ENCODE data around the gene DOK4.

DOK4 gene

DNA sequence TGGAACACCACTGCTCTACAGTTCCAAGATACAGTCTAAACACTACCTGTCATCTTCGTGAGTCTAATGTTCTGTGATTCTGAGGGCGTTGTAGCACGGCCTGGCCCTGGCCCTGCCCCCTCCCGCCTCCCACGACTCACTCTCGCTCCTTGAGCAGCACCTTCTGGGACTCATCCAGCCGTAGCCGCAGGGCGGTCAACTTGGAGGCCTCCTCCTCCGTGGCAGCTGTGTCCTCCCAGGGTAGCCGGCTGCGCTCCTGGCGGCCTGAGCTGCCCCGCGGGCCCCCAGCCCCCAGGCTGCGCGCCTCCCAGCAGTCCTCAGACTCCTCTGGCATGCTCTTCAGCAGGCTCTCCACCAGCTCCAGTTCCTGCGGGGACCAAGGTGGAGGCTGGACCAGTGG lies 39.5 kb upstream of the DOK4 start:
- Histone ChIP-seq H3K9ac (ENCODE audit: low read length) (no peak overlapping the region), H3K14ac (ENCODE audit: low read length in 2 of 2) (no peak overlapping the region), H4K8ac (ENCODE audit: low read length) (no peak overlapping the region), H3K23ac (ENCODE audit: low read length in 2 of 2) (no peak overlapping the region), H3K27me3 (ENCODE audit: control insufficient read depth in 1 of 2, insufficient read depth in 1 of 2, low read length in 2 of 2) (no peaks in the 10 kb centered on the region), H3K18ac (ENCODE audit: low read depth in 1 of 2, low read length in 2 of 2) (no peak overlapping the region), H2BK5ac (ENCODE audit: low read depth, low read length, poor library complexity, severe bottlenecking) (no peak overlapping the region), H3K4me1 (ENCODE audit: control insufficient read depth, insufficient read depth, low read depth, low read length) (peaks cover 22% of the 10 kb centered on the region), H3K4ac (ENCODE audit: low read depth in 1 of 2, low read length in 2 of 2) (no peak overlapping the region), H3K9me3 (ENCODE audit: control insufficient read depth, low read length) (no peaks in the 10 kb centered on the region), H3K27ac (ENCODE audit: low read length, poor library complexity, severe bottlenecking) (no peak overlapping the region), H2BK120ac (ENCODE audit: low read depth, low read length) (no peak overlapping the region), H2AK5ac (ENCODE audit: low read length, severe bottlenecking) (no peak overlapping the region), H4K91ac (ENCODE audit: low read length) (no peak overlapping the region), H3K36me3 (ENCODE audit: control insufficient read depth in 1 of 2, insufficient read depth in 2 of 2, low read depth in 1 of 2, low read length in 2 of 2) (peaks cover 4 to 32% of the 10 kb centered on the region in 2 experiments), H2BK15ac (ENCODE audit: low read depth, poor library complexity, severe bottlenecking) (no peak overlapping the region), H3K79me1 (replicated peaks; ENCODE audit: low read length, poor library complexity, severe bottlenecking) (peaks cover 16% of the 10 kb centered on the region), H2AFZ (ENCODE audit: low read depth, low read length) (no peak overlapping the region), H2BK12ac (ENCODE audit: low read length in 2 of 2) (no peak overlapping the region), H3K4me2 (ENCODE audit: low read length, poor library complexity, severe bottlenecking) (no peak overlapping the region), H3K4me3 (ENCODE audit: insufficient read depth in 1 of 2, low read depth in 1 of 2, low read length in 2 of 2) (no peak overlapping the region)
- WGBS, result 75% methylated on average over 18 of the region's 18 CpGs
- DNase-seq, result no peak

DNA sequence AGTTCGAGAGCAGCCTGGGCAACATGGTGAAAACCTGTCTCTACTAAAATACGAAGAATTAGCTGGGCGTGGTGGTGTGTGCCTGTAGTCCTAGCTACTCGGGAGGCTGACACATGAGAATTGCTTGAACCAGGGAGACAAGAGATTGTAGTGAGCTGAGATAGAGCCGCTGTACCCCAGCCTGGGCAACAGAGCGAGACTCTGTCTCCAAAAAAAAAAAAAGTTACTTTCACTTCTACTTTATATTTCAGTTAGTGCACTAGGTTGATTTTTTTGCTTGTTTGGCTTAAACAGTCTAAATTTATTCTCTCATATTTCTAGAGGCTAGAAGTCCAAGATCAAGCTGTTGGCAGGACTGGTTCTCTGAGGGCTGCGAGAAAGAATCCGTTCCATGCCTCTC lies 36.7 kb upstream of the DOK4 start:
- Histone ChIP-seq H3K9ac (ENCODE audit: low read length) (no peak overlapping the region), H2BK5ac (ENCODE audit: low read depth, low read length, poor library complexity, severe bottlenecking) (no peak overlapping the region), H4K8ac (ENCODE audit: low read length) (no peak overlapping the region), H3K4me2 (ENCODE audit: low read length, poor library complexity, severe bottlenecking) (no peak overlapping the region), H3K27me3 (ENCODE audit: control insufficient read depth in 1 of 2, insufficient read depth in 1 of 2, low read length in 2 of 2) (no peaks in the 10 kb centered on the region), H3K4me1 (ENCODE audit: control insufficient read depth, insufficient read depth, low read depth, low read length) (peaks cover 11% of the 10 kb centered on the region), H3K18ac (ENCODE audit: low read depth in 1 of 2, low read length in 2 of 2) (no peak overlapping the region), H2BK15ac (ENCODE audit: low read depth, poor library complexity, severe bottlenecking) (no peak overlapping the region), H2AFZ (ENCODE audit: low read depth, low read length) (no peak overlapping the region), H3K79me1 (replicated peaks; ENCODE audit: low read length, poor library complexity, severe bottlenecking) (peaks cover 12% of the 10 kb centered on the region), H3K23ac (ENCODE audit: low read length in 2 of 2) (no peak overlapping the region), H4K91ac (ENCODE audit: low read length) (no peak overlapping the region), H3K9me3 (ENCODE audit: control insufficient read depth, low read length) (no peaks in the 10 kb centered on the region), H3K4ac (ENCODE audit: low read depth in 1 of 2, low read length in 2 of 2) (no peak overlapping the region), H3K27ac (ENCODE audit: low read length, poor library complexity, severe bottlenecking) (no peak overlapping the region), H3K4me3 (ENCODE audit: insufficient read depth in 1 of 2, low read depth in 1 of 2, low read length in 2 of 2) (no peak overlapping the region), H2BK120ac (ENCODE audit: low read depth, low read length) (no peak overlapping the region), H2AK5ac (ENCODE audit: low read length, severe bottlenecking) (no peak overlapping the region), H3K36me3 (ENCODE audit: control insufficient read depth in 1 of 2, insufficient read depth in 2 of 2, low read depth in 1 of 2, low read length in 2 of 2) (peaks cover 3 to 32% of the 10 kb centered on the region in 2 experiments), H2BK12ac (ENCODE audit: low read length in 2 of 2) (no peak overlapping the region), H3K14ac (ENCODE audit: low read length in 2 of 2) (no peak overlapping the region)
- no peak for DNase-seq
- 95% methylated on average over 6 of the region's 8 CpGs for WGBS

DNA sequence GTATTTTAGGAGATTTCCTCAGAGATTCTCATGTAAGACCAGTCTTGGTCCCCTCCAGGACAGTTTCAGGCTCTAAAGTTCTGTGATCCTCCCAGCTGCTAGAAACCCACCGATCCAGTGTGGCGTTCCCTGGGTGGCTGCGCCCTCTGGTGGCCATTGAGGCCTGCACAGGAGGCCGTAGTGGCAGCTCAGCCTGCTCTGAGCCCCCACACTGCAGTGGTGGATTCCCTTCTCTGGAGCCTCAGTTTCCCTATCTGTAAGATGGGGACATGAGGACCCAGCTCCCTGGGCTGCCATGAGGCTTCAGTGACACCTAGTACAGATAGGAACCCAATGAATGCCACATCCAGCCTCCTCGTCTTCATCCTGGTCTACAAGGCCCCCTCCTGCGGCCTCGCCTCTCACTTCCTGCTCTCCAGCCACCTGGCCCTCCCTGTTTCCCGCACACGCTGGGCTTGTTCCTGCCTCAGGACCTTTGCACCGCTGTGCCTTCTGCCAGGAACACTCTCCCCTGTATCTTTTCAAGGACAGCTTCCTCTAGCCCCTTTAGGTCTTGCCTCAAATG lies 33.6 kb upstream of the DOK4 start:
- no peaks in the 10 kb centered on the region for H3K9me3 ChIP-seq (ENCODE audit: control insufficient read depth, low read length)
- no peaks in the 10 kb centered on the region for H3K27me3 ChIP-seq (ENCODE audit: control insufficient read depth in 1 of 2, insufficient read depth in 1 of 2, low read length in 2 of 2)
- H2BK12ac ChIP-seq (ENCODE audit: low read length in 2 of 2), result no peak overlapping the region
- H2BK120ac ChIP-seq (ENCODE audit: low read depth, low read length), result no peak overlapping the region
- H3K9ac ChIP-seq (ENCODE audit: low read length), result no peak overlapping the region
- WGBS, result 46% methylated on average over 10 of the region's 10 CpGs
- no peak overlapping the region for H2BK5ac ChIP-seq (ENCODE audit: low read depth, low read length, poor library complexity, severe bottlenecking)
- no peak overlapping the region for H3K14ac ChIP-seq (ENCODE audit: low read length in 2 of 2)
- no peak overlapping the region for H3K23ac ChIP-seq (ENCODE audit: low read length in 2 of 2)
- peak; percentile 71 for DNase-seq
- peaks cover 4% of the 10 kb centered on the region for H3K4me1 ChIP-seq (ENCODE audit: control insufficient read depth, insufficient read depth, low read depth, low read length)
- no peak overlapping the region for H3K27ac ChIP-seq (ENCODE audit: low read length, poor library complexity, severe bottlenecking)
- H3K18ac ChIP-seq (ENCODE audit: low read depth in 1 of 2, low read length in 2 of 2), result no peak overlapping the region
- H3K4ac ChIP-seq (ENCODE audit: low read depth in 1 of 2, low read length in 2 of 2), result peak overlapping the region in 1 of 2 experiments; percentile 52
- H3K36me3 ChIP-seq (ENCODE audit: control insufficient read depth in 1 of 2, insufficient read depth in 2 of 2, low read depth in 1 of 2, low read length in 2 of 2), result peaks cover 12 to 46% of the 10 kb centered on the region in 2 experiments
- no peak overlapping the region for H2BK15ac ChIP-seq (ENCODE audit: low read depth, poor library complexity, severe bottlenecking)
- H2AFZ ChIP-seq (ENCODE audit: low read depth, low read length), result no peak overlapping the region
- no peak overlapping the region for H3K4me2 ChIP-seq (ENCODE audit: low read length, poor library complexity, severe bottlenecking)
- peaks cover 2% of the 10 kb centered on the region for H3K79me1 ChIP-seq (replicated peaks; ENCODE audit: low read length, poor library complexity, severe bottlenecking)
- H4K8ac ChIP-seq (ENCODE audit: low read length), result no peak overlapping the region
- H2AK5ac ChIP-seq (ENCODE audit: low read length, severe bottlenecking), result no peak overlapping the region
- peak overlapping the region in 1 of 2 experiments; percentile 27 for H3K4me3 ChIP-seq (ENCODE audit: insufficient read depth in 1 of 2, low read depth in 1 of 2, low read length in 2 of 2)
- H4K91ac ChIP-seq (ENCODE audit: low read length), result no peak overlapping the region

DNA sequence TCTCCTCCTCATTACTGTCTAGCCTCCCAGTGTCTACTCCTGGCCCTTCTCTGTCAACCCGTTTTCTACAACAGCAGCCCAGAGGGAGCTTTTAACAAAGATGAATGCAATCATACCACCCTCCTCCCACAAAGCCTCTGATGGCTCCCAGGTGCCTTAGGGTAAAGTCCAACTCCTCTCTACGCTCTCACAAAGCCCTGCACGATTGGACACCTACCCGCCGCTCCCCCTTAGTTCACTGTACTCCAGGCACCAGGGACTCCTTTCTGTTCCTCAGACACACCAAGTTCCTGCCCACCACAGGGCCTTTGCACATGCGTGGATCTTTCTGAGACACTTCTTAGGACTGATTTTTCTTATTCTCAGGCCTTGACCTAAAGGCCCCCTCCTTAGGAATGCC lies 32.6 kb upstream of the DOK4 start:
- 95% methylated on average over 6 of the region's 6 CpGs for WGBS
- no peak overlapping the region for H3K4ac ChIP-seq (ENCODE audit: low read depth in 1 of 2, low read length in 2 of 2)
- peaks cover 2% of the 10 kb centered on the region for H3K79me1 ChIP-seq (replicated peaks; ENCODE audit: low read length, poor library complexity, severe bottlenecking)
- H3K9ac ChIP-seq (ENCODE audit: low read length), result no peak overlapping the region
- no peak overlapping the region for H4K91ac ChIP-seq (ENCODE audit: low read length)
- H3K27me3 ChIP-seq (ENCODE audit: control insufficient read depth in 1 of 2, insufficient read depth in 1 of 2, low read length in 2 of 2), result no peaks in the 10 kb centered on the region
- H3K36me3 ChIP-seq (ENCODE audit: control insufficient read depth in 1 of 2, insufficient read depth in 2 of 2, low read depth in 1 of 2, low read length in 2 of 2), result peaks cover 12 to 47% of the 10 kb centered on the region in 2 experiments
- DNase-seq, result no peak
- H3K23ac ChIP-seq (ENCODE audit: low read length in 2 of 2), result no peak overlapping the region
- no peak overlapping the region for H2BK5ac ChIP-seq (ENCODE audit: low read depth, low read length, poor library complexity, severe bottlenecking)
- no peak overlapping the region for H2BK120ac ChIP-seq (ENCODE audit: low read depth, low read length)
- no peak overlapping the region for H2AK5ac ChIP-seq (ENCODE audit: low read length, severe bottlenecking)
- H3K4me1 ChIP-seq (ENCODE audit: control insufficient read depth, insufficient read depth, low read depth, low read length), result peaks cover 9% of the 10 kb centered on the region
- H2AFZ ChIP-seq (ENCODE audit: low read depth, low read length), result no peak overlapping the region
- no peaks in the 10 kb centered on the region for H3K9me3 ChIP-seq (ENCODE audit: control insufficient read depth, low read length)
- no peak overlapping the region for H3K27ac ChIP-seq (ENCODE audit: low read length, poor library complexity, severe bottlenecking)
- no peak overlapping the region for H2BK12ac ChIP-seq (ENCODE audit: low read length in 2 of 2)
- H3K4me3 ChIP-seq (ENCODE audit: insufficient read depth in 1 of 2, low read depth in 1 of 2, low read length in 2 of 2), result no peak overlapping the region
- no peak overlapping the region for H4K8ac ChIP-seq (ENCODE audit: low read length)
- no peak overlapping the region for H2BK15ac ChIP-seq (ENCODE audit: low read depth, poor library complexity, severe bottlenecking)
- no peak overlapping the region for H3K4me2 ChIP-seq (ENCODE audit: low read length, poor library complexity, severe bottlenecking)
- no peak overlapping the region for H3K14ac ChIP-seq (ENCODE audit: low read length in 2 of 2)
- no peak overlapping the region for H3K18ac ChIP-seq (ENCODE audit: low read depth in 1 of 2, low read length in 2 of 2)
